Measurements from ENCODE around the gene ZFP57. TPM values are rescaled to one million over a fixed set of nuclear protein-coding genes. Genes with fewer than 3 reads are reported as not detected.
A peak's percentile ranks its signal among the peaks of the same experiment; 100 is the strongest.

ZFP57 gene
- total and polyA plus RNA-seq, 8 donors: 0.08 TPM; not detected in 7

DNA sequence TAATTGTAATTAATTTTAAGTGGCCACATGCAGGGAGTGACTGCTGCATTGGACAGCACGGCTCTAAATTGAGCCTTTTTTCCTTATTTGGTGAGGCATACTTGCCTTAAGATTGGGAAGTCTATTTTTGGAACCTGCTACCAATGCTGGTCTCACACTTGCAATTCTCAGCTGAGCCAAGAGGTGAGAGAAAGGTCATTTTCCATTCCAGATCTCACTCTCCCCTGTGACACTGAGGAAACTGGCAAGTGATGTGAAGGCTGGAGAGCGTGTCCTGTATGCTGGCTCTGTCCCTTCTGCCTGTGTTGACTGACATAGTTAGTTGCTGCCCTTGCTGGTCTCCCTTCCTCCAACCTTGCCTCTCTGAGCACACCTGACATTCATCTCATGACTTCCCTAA lies 24.8 kb downstream of the ZFP57 start:
- peaks cover 0 to 32% (median 0%) of the 10 kb centered on the region in 3 donors for H3K27me3 ChIP-seq
- no peaks in the 10 kb centered on the region for H3K36me3 ChIP-seq
- H3K9me3 ChIP-seq: no peaks in the 10 kb centered on the region
- 30 to 54% (median 41%) methylated on average over 2 of the region's 2 CpGs for WGBS, 5 donors
- no peak overlapping the region for H3K4me3 ChIP-seq
- H3K27ac ChIP-seq: no peak overlapping the region
- no peak for TF ChIP-seq POLR2AphosphoS5 (IDR thresholded peaks at IDR 0.05)
- no peak for TF ChIP-seq EP300 (IDR thresholded peaks at IDR 0.05)
- TF ChIP-seq POLR2A (IDR thresholded peaks at IDR 0.05): no peak
- TF ChIP-seq, protein P1, sequence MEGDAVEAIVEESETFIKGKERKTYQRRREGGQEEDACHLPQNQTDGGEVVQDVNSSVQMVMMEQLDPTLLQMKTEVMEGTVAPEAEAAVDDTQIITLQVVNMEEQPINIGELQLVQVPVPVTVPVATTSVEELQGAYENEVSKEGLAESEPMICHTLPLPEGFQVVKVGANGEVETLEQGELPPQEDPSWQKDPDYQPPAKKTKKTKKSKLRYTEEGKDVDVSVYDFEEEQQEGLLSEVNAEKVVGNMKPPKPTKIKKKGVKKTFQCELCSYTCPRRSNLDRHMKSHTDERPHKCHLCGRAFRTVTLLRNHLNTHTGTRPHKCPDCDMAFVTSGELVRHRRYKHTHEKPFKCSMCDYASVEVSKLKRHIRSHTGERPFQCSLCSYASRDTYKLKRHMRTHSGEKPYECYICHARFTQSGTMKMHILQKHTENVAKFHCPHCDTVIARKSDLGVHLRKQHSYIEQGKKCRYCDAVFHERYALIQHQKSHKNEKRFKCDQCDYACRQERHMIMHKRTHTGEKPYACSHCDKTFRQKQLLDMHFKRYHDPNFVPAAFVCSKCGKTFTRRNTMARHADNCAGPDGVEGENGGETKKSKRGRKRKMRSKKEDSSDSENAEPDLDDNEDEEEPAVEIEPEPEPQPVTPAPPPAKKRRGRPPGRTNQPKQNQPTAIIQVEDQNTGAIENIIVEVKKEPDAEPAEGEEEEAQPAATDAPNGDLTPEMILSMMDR (IDR thresholded peaks at IDR 0.05): no peak
- intact Hi-C loops (cut with DNase I; ENCODE audit: low total_unique reads): no loop called here
- peaks cover 0 to 8% (median 0%) of the 10 kb centered on the region in 4 donors for H3K4me1 ChIP-seq
- no peak for DNase-seq

DNA sequence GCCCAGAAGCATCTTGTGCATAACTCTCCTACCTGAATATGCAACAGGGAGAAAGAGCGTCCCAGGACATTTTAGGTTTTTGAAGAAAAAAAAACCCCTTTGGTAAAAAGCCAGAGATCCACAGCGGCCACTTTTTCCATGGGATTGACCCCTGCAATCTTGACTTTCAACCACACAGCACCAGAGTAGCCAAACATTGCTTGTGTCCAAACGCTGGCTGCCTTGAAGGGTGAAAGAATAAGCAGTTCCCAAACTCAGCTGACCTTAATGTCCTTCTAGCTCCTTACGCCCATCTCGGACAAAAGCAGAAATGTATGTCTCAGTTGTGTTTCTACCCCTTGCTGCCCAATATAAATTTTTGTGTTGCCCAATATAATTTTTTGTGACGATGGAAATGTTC lies 25.3 kb downstream of the ZFP57 start:
- Histone ChIP-seq H3K36me3 (no peaks in the 10 kb centered on the region), H3K27ac (no peak overlapping the region), H3K27me3 (peaks cover 0 to 27% (median 0%) of the 10 kb centered on the region in 3 donors), H3K4me3 (no peak overlapping the region), H3K9me3 (no peaks in the 10 kb centered on the region), H3K4me1 (peaks cover 0 to 8% (median 0%) of the 10 kb centered on the region in 4 donors)
- WGBS, 5 donors: 50 to 70% (median 56%) methylated on average over 6 of the region's 6 CpGs
- TF ChIP-seq EP300 (IDR thresholded peaks at IDR 0.05): no peak
- no peak for TF ChIP-seq POLR2A (IDR thresholded peaks at IDR 0.05)
- TF ChIP-seq, protein P1 (IDR thresholded peaks at IDR 0.05): no peak
- no peak for TF ChIP-seq POLR2AphosphoS5 (IDR thresholded peaks at IDR 0.05)
- DNase-seq: no peak
- intact Hi-C loops (cut with DNase I; ENCODE audit: low total_unique reads): no loop called here

DNA sequence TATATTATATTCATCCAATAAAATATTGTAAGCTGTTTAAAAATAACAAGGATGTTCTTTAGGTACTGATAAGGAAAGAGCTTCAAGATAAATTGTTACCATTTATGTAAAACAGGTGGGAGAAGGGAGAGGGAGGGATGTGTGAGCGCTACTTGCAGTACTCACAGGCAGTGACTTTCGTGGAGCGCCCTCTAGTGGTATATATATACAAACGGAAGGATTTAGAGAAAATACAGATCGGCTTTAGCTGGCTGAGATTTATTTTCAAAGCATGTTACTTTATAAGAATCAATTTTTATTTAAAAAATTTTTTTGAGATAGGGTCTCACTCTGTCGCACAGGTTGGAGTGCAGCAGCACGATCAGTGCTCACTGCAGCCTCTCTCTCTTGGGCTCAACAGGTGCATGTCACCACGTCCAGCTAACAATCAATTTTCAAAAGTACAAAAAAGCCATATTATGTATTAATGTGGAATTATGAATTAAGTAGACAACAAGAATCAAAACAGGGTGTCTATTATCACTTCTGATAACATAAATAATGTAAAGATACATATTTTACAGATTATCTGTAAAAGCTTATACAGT lies 27.4 kb downstream of the ZFP57 start:
- intact Hi-C loops (cut with DNase I; ENCODE audit: low total_unique reads): no loop called here
- TF ChIP-seq POLR2AphosphoS5 (IDR thresholded peaks at IDR 0.05) (no peak), POLR2A (IDR thresholded peaks at IDR 0.05) (no peak), EP300 (IDR thresholded peaks at IDR 0.05) (no peak)
- TF ChIP-seq, protein P1 (IDR thresholded peaks at IDR 0.05): peak in 5 of 7 experiments; percentile 10 to 83 (median 51)

DNA sequence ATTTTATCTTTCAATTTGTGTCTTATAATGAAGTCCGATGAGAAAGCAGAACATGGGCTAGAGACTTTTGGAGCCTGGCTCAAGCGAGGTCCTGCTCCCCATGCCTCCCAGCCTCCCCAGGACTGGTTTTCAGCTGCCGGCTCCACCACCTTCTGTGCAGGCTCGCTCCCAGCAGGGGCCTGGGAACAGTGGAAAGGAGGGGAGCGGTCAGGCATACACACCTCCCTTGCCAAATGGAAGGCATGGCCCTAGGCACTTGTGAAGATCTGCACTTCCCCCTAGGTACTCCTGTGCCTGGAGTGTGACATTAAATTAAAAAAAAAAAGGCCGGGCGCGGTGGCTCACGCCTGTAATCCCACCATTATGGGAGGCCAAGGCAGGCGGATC lies 28.8 kb downstream of the ZFP57 start:
- Histone ChIP-seq H3K27ac (no peak overlapping the region), H3K36me3 (no peaks in the 10 kb centered on the region), H3K27me3 (peaks cover 0 to 11% (median 0%) of the 10 kb centered on the region in 3 donors), H3K4me1 (peaks cover 3 to 21% (median 7%) of the 10 kb centered on the region in 4 donors), H3K9me3 (no peaks in the 10 kb centered on the region), H3K4me3 (no peak overlapping the region)
- TF ChIP-seq POLR2A (IDR thresholded peaks at IDR 0.05) (no peak), POLR2AphosphoS5 (IDR thresholded peaks at IDR 0.05) (no peak), EP300 (IDR thresholded peaks at IDR 0.05) (no peak)
- TF ChIP-seq, protein P1 (IDR thresholded peaks at IDR 0.05): no peak
- WGBS, 5 donors: 83 to 91% (median 85%) methylated on average over 10 of the region's 10 CpGs
- no peak for DNase-seq
- intact Hi-C loops (cut with DNase I; ENCODE audit: low total_unique reads): no loop called here

More for the DNA sequence above, 27.4 kb downstream of the ZFP57 start:
- H3K4me1 ChIP-seq: peaks cover 3 to 21% (median 7%) of the 10 kb centered on the region in 4 donors
- no peak overlapping the region for H3K27ac ChIP-seq
- no peaks in the 10 kb centered on the region for H3K36me3 ChIP-seq
- H3K27me3 ChIP-seq: peaks cover 0 to 16% (median 0%) of the 10 kb centered on the region in 3 donors
- WGBS, 5 donors: 9 to 13% (median 11%) methylated on average over 8 of the region's 8 CpGs
- DNase-seq: peak; percentile 47 to 90
- no peaks in the 10 kb centered on the region for H3K9me3 ChIP-seq
- no peak overlapping the region for H3K4me3 ChIP-seq
